HG02981 (cell line): ENCODE results near the gene CPLX1.

Source experiments
- ATAC-seq: cut with Tn5 transposase; IDR thresholded peaks from one replicate; pipeline ENCODE4 v1.9.1; 2021; ENCODE audit warnings: mild to moderate bottlenecking, moderate library complexity; ENCODE audit not compliant: unreplicated experiment

The CPLX1 gene

DNA sequence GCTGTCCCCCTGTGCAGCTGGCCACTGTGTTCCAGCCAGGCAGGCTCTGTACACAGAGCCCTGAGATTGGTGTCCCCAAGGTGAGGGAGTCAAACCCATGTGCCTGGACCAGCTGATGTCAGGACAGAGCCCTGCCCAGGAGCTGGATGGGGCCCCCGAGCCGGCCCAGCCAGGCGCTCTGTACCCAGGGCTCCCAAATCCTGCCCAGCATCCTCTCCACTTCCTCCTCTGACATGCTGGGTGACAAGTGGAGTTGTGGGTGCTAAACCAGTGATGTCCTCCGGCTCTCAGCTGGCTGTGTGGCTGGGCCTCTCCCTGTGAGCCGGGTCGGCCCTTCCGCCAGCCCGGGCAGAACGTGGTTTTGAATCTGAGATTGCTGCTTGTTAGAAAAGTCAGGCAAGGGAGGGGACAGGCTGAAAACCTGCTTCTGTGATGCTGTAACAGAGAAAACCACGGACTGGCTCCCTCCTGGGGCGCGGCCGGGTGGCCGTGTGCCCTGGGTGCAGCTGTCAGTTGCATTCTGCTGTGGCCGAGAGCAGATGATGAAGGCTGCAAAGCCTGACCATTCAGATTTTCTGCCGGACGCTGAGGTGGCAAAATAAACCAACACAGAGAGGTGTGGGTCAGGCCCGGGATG lies 7.9 kb upstream of the CPLX1 start:
- ATAC-seq, result no peak

DNA sequence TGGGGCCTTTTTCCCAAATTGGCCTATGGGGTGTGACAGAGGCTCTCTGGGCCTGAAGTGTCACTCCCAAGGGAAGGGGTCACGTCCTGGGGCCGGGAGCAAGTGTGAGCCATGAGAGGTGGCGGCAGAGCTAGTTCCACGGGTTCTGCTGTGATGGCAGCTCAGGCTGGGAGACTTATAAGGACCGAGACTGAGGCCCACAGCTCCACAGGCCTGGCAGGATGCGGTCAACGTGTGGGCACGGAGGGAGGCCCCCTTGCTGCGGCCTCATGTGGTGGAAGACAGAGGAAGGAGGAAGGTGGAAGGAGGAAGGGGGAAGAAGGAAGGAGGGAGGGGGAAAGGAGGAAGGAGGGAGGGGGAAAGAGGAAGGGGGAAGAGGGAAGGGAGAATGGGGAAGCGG lies 7.2 kb upstream of the CPLX1 start:
- no peak for ATAC-seq

DNA sequence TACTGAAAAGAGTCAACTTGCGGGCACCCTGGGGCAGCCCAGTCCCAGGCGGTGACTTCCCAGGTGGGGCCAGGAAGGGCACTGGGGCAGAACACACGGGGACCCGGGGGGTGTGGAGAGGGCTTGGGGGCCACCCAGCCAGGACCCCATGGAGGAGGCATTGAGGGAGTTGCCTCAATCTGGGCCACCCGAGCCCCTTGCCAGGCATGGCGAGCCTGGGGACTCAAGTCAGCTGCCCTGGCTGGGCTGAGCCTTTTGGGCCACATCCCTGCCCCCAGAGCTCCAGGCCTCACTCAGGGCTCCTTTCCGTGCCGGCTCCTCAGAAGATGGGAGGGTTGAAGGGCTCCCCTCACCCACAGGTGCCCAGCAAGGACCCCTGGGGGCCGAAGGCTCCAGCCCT lies 6.6 kb upstream of the CPLX1 start:
- no peak for ATAC-seq

DNA sequence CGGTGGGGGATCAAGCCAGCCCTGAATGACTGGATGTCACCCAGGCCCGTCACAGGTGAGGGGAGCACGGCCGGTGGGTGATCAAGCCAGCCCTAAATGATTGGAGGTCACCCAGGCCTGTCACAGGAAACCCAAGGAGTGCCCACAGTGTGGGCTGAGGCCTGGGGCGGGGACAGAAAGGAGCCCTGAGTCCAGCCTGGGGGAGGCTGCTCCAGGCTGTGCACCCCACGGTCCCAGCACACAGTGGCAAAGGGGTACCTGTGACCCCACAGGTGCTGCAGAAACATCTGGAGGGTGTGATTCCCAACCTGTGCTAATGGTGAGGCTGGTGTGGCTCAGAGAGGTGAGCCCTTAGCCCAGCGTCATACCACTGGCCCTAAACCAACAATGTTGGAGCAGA lies 6.2 kb upstream of the CPLX1 start:
- ATAC-seq, result no peak

DNA sequence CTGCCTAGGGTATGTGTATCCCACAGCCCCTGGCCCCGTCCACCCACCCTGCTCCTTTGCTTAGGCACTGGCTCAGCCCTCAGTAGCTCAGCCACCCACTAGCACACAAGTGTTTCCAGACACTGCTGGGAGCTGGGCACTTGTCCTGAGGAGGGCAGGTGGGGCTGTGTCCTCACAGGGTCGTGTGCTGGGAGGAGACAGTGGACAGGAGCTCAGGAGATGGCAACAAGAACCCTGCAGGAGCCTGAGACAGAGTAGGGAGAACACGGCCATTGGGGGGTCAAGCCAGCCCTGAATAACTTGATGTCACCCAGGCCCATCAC lies 5.5 kb upstream of the CPLX1 start:
- ATAC-seq, result no peak

DNA sequence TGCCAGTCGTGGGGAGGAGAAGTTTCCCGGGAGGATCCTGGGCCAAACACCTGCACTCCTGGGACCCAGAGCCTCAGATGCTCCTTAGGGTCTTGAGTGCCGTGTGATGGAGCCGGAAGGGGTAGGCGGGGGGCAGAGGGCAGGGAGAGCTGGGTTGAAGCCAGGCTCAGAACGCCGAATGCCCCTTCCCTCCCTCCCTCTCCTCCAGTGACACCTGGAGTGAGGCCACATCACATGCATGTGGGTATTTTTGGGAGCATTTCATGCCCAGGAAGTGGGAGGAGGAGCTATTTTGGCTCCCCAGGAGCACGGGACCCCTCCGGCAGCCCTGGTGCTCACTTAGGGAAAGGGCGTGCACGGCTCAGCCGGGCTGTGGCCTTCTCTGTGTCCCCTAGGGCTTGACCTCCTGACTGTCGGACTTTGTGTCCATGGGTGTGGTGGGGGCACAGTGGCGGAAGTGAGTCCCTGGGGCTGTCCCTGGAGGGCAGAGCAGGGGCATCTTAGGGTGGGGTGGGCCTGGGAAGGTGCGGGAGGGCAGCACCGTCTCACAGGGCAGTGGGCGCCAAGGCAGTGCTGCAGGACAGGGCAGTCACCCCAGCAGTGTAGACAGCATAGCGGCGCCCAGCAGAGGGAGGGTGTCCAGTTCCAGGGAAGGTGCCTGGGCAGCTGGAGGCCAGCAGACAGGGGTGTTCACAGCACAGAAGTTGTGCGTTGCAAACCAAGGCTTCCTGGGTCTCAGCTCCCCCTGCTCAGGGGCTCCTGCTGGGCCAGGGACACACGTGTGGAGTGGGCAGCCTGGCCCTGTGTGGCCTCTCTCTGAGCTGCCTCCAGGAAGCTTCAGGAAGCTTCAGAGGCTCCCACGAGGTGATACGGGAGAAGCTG lies 4.9 kb upstream of the CPLX1 start:
- no peak for ATAC-seq

DNA sequence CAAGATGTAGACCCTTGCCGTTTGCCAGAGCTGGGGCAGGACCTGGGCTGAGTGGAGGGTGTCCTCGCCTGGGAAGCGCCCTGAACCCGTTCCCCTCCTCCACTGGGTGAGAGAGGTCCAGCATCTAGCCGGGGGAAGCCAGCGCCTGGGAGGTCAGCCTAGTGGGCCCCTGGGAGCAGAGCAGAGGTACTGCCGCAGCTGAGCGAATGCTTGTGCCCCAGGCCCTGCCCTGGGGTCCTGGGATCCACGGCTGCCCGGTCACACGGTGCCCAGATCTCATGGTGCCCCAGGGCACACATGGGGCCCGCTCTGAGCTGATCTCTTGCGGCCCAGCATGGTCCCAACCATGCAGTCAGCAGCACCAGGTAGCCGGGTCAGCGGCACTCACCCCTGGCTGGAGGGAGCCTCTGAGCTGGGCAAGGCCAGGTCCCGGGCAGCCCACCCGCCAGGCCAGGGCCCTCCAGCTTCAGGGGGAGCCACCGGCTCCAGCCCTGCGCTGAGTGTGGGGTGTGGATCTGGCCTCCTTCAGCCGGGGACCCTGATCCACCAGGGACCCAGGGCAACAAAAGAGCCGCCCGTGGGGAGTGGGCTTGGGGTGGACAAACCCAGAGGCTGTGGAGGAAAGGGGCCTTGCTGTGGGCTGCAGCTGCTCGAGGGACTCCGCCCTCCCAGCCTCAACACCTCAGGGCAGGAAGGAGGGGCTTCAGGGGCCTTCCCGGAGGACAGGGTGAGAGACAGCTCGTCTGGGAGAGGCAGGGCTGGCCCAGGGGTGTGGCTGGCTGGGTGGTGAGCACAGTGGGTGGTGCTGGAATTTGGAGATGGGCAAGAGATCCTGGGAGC lies 4.1 kb upstream of the CPLX1 start:
- no peak for ATAC-seq

DNA sequence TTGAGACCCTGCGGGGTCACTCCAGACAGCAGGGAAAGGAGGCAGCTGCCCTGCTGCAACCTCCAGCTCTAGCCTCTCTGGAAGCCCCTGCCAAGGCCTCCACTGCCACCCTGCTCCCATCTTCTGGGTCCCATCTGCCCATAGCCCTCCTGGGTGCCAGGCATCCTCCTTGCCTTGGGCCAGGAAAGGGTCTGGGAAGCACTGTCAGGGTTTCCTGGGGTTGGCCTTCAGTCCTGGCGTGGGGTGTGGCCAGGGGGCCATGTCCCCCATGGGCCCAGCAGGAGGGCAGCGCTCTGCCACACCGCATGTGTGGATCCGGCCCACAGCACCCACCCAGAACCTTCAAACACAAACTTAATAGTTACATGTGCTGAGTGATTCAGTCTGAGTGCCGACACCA lies 3.4 kb upstream of the CPLX1 start:
- ATAC-seq, result no peak

DNA sequence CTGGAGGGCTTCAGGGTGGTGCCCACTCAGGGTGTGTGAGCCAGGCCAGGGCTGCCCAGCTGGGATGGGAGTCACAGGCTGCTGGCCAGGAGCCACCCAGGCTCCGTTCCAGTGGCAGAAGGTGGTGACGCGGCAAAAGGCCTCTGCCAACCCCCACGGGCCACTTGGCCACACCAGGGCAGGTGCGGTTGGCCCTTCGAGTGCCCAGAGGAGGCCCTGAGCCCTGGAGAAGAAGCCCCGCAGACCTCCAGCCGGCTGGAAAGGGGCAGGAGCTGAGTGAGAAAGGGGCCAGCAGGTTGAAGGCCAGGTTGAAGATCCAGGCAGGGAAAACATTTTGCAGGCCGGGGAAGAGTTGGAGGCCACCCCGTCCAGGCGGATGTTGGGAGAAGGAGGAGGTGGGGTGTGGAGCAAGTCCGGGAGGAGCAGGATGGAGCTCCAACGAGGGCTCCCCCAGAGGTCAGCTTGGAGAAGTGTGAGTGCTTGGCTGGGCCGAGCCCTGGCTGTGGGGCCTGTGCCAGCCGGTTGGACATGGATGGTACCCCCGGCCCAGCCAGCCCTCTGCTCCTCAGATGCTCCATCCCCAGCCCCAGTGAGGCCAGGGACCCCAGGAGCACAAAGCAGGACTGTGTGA lies 2.8 kb upstream of the CPLX1 start:
- no peak for ATAC-seq

DNA sequence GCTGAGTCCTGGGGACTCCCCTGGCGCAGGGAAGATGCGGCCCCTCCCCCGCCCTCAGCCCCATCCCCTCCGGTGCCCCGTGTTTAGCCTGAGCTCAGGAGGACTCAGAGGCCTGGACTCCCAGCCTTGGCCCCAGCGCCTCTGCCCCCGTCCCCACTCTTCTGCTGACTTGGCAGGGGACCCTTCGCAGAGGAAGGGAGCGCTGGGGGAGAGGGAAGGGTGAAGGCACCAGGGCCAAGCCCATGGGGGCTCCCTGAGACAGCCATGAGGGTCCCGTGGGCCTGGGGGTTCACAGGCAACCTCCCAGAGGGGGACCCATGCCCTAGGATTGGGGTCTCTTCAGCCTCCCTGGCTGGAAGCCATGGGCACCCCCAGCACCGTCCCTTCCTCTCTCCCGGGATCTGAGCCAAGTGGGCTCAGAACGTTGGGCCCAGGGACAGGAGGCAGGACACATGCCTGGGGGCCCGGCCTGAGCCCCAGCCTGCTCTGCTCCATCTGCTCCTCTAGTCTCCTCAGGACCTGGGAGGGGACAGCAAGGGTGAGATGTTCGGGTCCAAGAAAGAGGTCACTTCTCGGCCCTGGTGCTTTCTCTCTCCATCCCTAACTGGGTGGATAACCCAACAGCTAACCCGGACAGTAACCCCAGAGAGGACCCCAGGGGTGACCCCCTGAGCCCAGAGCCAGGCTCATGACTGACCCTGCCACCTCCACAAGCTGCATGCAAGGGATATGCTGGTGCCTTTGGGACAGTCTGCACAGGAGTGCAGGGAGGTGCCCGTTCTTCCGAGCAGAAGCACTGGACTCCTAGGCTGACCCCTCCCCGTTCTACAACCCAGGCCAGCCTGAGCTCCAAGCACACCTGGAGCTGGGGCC lies 1.5 kb upstream of the CPLX1 start:
- ATAC-seq, result no peak

DNA sequence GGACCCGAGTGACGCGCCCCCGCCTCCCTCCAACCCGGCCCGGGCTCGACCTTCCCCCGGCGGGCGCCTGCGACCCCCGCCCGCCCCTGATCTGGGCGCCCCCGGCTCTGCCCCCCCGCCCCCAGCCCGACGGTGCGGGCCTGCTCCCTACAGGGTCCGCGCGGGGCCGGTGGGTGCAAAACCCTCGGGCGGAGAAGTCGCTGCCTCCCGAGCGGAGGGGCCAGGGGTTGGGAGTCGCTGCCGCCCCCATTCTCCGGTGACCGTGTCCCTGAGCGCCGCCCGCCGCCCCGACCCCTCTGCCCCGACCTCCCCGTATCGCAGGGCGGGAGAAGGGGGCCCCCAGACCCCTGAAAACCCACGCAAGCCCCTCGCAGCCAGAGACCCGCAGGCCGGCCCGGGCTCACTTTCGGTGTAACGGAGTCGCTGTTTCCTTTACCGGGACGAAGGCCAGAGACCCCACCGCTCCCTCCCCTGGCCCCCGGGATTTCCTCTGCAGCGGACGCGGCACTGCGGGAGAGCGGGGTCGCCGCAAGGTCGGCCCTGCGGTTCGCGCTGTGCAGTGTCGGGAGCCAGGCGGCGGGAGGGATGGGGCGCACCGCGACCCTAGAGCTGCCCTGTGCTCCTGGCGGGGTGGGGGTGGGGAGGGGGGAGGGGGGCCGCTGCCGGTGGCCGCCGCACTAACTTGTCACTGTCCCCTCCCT lies 729 bp upstream of the CPLX1 start:
- no peak for ATAC-seq

DNA sequence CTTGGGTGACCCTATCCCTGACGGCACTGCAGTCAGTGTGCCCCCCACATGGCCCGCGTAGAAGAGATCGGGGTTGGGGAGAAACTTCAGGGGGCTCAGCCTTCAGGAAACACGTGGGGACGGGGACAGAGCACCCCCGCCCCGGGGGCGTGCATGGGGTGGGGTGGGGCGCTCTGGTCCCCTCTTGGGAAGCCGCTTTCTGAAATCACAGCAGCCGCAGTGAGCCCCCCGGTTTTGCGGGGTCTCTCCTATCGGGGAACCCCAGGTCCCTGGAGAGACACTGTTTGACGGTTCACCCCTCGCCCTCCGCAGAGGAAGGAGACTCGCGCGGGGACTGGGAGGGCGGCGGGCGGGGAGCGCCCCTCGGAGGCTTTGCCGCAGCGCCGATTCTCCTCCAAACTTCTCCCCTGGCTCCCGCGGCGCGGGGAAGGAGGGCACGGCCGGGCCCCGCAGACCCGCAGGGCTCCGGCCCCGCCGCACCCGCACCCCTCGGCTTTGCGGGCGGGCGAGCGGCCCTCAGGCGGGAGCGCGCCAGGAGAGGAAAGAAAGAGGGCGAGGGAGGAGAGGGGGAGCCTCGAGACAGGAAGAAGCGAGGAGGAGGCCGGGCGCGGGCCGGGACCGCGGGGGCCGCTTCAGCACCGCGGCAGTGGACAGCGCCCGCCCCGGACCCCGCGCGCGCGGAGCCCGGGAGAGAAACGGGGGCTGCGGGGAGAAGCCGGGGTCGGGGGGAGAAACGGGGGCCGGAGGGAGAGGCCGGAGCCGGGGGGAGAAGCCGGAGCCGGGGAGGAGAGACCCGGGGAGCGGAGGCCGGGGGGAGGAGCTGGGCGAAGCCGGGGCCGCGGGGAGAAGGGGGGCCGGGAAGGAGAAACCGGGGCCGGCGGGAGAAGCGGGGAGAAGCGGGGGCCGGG lies 612 bp downstream of the CPLX1 start:
- no peak for ATAC-seq

DNA sequence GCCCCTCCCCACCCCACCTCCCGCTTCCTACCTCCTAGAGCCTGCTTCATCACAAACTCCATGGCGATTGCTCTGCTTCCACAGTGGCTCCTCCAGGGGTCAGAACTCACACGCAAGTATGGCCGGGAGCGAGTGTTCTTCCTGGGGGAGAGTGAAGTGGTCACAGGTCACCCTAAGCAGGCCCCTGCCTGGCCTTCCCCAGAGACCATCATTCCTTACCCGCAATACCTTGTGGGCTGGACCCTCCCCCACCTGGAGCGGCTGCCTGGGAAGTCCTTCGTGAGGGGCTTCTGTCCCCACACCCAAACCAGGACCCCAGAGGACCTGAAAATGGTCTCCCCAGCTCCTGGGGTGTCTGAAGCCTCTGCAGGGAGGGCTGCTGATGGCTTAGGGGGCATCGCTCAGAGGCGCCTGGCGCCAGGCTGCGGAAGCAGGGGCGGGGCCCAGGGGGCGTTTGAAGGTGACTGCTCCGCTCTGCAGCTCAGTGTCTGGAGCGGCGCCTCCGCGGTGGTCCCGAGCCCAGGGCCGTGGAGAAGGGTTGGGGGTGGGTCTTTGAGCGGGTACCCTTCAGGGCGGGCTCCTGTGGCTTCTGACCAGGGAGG lies 1.4 kb downstream of the CPLX1 start:
- ATAC-seq, result no peak

DNA sequence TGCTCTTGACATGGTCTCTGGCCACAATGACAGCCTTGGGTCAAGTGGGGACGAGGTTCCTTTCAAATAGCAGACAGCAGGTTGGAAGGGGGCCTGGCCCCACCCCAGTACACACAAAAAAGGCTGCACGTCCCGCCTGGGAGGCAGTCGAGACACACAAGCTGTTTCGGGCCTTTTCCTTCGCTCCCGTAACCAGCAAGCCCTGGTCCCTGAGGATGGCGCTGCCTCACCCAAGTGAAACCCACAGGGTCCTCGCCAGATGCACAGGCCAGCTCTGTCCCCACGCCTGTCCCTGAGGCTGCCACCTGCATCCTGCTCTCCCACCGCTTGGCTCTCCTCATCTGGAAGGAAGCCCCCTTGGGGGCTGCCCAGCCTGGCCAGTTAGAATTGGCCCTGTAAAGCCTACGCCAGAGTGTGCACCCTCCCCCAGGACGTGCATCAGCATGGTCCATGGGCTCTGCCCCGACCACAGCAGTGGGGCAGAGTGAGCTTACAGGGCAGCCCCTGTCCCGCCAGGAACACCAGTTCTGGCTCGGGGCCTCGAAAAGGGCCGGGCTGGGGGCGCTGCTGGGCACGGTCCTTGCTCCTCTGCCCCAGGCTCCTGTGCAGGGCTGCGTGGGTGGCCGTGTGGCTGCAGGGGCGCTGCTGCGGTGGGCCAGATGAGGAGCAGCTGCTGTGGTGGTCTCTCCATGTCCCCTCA lies 2.0 kb downstream of the CPLX1 start:
- ATAC-seq, result no peak

DNA sequence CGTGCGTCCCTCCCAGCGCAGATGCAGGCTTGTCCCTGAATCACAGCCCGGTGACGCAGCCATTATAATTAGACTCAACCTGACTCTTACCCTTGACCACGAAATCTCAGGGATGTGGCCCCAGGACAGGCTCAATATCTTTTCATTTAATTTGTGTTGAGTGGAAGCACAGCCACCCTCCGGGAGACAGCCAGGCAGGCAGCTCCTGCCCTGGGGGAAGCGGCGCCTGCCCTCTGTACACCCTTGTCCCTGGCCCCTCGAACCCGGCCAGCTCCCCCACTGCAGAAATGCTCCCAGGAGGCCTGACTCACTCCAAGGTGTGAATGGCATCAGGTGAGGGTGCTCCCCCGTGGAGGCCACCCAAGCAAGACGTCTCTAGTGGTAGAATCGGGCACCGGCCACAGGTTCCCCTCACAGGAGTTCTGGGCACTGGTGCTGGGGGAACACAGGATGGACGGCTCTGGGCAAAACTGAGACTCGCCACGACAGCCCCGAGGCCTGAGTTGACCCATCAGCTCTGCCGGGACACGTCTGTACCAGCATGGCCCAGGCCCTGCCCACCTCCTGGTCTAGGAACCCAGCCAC lies 2.7 kb downstream of the CPLX1 start:
- ATAC-seq, result no peak

DNA sequence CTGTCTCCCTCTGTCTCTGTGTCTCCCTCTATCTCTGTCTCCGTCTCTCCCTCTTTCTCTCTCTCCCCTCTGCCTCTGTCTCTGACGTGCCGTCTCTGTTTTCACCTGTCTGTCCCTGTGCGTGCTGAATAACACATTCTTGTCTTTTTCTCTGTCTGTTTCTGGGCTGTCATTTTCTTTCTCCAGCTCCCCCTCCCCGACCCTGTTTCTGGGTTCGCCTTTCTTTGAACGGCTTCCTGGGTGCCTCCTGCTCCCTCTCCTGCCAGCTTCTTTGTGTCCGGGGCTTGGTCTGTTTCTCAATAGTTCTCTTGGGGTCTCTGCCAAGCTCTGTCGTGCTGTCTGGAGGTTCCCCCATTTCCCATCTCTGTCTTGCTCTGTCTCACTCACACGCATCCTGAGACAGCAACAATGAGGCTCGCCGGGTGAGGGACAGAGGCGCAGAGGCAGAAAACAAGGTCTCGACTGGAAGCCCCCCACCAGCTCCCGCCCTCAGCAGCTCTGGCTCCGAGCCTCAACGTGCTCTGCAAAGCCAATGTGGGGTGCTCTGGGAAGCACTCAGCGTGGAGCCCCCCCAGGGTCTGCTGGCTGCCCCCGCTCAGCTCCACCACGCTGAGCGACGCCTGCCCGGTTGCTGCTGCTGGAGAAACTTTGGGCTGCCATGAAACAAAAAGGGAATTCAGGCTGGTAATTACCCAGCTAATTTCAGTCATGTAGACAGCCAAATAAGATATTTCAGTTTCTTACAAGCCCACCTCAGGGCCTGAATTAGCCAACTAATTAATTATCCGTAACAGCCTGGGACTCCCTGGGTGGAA lies 3.4 kb downstream of the CPLX1 start:
- no peak for ATAC-seq

DNA sequence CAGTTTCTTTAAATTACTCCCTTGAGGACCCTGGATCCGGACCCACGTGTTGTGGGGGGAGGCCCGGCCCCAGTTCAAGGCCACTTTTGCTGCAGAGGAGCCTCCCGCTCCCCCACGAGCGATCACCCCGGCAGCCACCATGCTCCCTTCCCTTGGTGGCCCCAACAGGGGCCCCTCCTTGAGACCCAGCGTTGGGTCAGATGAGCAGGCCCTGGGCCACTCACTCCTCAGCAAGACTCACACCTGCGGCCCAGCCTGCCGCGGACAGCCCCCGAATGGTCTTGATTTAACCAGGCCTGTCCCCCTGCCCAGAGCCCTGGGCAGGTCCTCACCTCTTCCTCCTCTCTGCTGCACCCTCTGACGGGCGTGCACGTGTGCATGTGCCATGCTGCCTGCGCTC lies 4.3 kb downstream of the CPLX1 start:
- no peak for ATAC-seq
